Nasal cavity respiratory epithelium epithelial cell of viscerocranial mucosa (primary cell): Measurements from ENCODE around the gene ARHGAP29. TPM values are rescaled to one million over a fixed set of nuclear protein-coding genes. Genes with fewer than 3 reads are reported as not detected.

Source experiments
- total RNA-seq: library from RNA; depleted of rRNA; stranded (reverse); fragments of >200 nt; gene quantifications from 2 replicates; pipeline ENCODE4 v1.2.3, GENCODE V29; 2014

The ARHGAP29 gene
- 10.4 and 20.5 TPM in 2 replicates for total RNA-seq

GRCh38 chr1:94237291-94238226, at the start of gene ARHGAP29:
ARHGAP29 (minus strand) TSS chr1:94237584; CDS start chr1:94231611, 5,973 bp downstream.

Other genes starting within 250 kb of the ARHGAP29 start
- under 0.01 and 1.1 TPM in 2 replicates for gene ABCA4, start 116.4 kb downstream of the ARHGAP29 start, total RNA-seq
- gene ABCD3, start 180.8 kb upstream of the ARHGAP29 start, total RNA-seq = 47.2 and 50.7 TPM in 2 replicates